GM04504 (cell line): ENCODE data around the gene DLG4.

ENCODE experiments used
- DNase-seq: peaks from one replicate; pipeline ENCODE4 v3.0.0-alpha.2; 2012; ENCODE audit warnings: low read depth

The DLG4 gene

DNA sequence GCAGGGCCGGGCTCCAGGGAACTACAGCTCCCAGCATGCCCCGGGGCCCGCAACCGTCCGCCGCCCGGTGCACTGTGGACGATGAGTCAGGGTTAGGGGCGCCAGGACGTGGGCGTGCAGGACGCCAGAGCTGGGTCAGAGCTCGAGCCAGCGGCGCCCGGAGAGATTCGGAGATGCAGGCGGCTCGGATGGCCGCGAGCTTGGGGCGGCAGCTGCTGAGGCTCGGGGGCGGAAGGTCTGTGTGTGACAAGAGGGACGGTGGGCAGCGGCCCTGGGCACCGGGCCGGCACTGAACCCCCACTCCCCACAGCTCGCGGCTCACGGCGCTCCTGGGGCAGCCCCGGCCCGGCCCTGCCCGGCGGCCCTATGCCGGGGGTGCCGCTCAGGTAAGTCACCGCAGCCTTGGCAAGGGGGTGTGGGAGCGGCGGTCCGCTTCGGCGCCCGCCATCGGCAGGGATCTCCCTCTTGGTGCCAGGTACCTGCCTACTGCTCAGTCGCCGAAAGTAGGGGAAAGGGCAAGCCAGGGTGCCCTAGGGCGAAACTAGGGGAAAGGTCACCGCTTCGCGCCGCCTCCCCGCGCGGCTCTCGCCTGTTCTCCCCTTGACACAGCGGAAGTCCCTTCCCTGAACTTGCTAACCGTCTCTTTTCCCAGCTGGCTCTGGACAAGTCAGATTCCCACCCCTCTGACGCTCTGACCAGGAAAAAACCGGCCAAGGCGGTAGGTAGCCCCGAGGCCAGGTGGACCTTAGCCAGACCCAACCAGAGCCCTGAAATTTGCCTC lies at the start of gene DLG4, which contains the start of gene ACADVL:
Gene DLG4 (minus strand): TSS at position 25 of the 781 bp plus-strand sequence.
Gene ACADVL (plus strand): TSS at position 127 of the 781 bp plus-strand sequence. CDS start 47 bp downstream, at position 174.
- DNase-seq, result peak; percentile 71

DNA sequence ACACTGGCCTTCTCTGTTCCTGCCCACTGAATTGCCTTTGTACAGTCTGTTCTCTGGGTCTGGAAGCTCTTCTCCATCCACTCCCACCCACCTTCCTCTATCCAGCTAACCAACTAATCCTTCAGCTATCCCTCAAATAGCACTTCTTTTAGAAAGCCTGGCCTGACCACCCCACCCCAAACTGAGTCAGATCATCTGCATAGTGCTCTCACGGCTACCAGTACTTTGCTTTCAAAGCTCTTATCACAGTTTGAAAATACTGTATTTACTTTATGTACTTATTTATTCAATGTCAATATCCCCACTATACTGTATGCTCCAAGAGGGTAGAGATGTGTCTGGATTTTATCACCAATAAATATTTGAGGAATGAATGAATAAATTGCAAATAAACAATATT lies 47.1 kb upstream of the DLG4 start:
- no peak for DNase-seq

DNA sequence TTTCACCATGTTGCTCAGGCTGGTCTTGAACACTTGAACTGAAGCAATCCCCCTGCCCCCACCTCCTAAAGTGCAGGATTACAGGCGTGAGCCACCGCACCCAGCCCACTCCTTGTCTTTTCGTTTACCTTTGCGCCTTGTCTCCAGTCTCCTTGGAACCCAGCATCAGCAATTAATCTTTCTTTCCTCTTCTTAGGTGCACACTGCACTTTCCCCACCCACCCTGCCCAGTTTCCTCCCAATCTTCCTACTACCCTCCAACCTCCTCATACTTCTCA lies 44.1 kb upstream of the DLG4 start:
- DNase-seq, result no peak

DNA sequence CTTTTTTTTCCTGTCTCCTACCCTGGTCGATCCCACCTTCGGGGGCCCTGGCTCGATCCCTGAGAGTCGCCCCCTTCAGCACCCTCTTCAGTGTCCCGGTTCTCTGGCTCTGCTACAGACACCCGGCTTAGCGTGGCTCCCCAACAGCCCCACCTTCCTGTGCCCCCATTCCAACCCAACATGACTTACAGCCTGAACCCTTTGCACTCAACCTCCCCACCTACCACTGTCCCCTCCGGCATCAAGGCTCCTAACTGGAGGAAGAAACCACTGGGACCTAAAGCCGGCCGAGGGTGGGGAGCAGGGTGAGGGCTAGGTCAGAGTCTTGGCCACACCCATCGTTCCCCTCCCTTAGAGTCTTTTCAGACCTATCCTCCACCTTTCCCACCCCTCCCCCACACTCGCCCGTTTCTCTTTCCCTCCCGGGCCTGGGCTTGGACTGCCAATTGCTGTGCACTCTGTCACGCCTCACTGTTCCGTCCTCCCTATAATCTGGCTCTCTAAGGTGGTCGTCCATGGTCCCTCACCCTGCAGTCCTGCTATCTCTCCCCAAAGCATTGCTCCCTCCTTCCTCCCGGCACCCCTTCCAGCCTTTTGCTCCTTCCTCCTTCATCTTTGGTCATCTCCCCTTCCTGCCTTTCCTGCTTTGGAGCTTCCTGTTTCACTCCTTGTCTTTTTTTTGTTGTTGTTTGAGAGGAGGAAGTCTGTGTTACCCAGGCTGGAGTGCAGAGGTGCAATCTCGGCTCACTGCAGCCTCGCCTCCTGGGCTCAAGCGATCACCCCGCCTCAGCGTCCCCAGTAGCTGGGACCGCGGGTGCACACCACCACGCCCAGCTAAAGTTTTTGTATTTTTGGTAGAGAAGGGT lies 43.5 kb upstream of the DLG4 start:
- DNase-seq, result no peak

DNA sequence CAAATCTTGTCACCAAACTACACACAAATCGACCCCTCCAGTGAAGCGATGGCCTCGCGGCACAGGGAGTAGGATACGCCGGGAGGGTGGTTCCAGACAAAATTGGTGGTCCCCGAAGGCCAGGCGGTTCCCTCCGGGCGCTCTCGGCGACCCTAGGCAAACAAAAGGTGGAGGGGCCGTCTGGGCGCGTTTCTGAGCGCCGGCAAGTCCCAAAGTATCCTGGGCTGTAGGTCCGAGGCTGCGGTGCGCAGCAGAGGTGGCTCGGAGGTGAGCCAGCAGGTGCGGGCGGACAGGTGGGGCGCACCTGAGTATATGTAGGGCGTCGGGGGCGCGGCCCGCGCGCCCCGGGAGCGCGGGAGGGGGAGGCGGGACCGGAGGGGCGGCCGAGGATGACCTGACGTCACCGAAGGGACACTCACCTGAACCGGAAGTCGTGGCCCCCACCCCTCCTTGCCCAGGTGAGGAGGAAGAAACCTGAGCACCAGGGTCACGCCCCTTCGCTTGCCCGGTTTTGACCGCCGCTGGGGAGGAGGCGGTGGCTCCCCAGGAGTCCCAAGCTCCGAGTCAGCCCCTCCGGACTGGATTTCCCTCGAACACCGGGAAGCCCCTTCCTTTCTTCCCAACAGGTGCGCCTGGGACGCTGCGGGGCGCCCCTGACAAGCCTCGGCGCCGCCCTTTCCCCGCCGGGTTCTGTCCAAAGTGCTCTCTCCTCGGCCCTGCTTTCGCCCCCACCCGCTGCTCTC lies 42.7 kb upstream of the DLG4 start, which contains the start of gene CLDN7:
Gene CLDN7 (minus strand): TSS at position 287 of the 743 bp plus-strand sequence. CDS start 435 bp downstream, outside the sequence.
- no peak for DNase-seq

DNA sequence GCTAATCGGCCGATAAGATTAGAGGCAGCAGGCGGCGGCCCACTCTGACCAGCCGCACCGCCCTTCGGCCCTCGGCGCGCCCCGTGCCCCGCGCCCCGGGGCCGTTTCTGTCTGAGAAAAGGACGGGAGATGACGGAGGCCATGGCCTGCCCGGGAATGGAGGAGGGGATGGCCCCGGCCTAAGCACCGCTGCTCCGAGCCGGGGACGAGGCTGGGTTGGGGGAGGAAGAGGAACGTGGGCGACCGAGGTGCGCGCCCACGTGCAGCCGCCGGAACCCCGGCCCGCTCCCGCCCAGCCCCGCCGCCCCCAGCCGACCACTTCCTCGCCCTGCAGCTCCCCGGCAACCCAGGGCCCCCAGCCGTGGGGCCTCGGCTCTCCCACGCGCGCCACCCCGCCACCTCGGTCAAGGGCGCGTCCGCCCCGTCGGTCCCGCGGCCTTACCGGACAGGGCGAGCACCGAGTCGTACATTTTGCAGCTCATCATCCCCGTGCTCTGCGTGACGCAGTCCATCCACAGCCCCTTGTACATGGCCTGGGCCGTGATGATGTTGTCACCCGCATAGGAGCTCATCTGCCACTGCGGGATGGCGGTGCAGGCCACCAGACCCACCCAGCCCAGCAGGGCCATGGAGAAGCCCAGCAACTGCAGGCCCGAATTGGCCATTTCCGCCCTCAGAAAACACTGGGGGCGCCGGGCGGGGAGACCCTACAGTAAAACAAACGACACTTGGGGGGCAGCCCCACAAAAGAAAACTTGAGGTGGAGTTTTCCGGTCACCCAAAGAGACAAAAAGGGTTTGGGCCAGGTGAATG lies 41.9 kb upstream of the DLG4 start:
- no peak for DNase-seq

DNA sequence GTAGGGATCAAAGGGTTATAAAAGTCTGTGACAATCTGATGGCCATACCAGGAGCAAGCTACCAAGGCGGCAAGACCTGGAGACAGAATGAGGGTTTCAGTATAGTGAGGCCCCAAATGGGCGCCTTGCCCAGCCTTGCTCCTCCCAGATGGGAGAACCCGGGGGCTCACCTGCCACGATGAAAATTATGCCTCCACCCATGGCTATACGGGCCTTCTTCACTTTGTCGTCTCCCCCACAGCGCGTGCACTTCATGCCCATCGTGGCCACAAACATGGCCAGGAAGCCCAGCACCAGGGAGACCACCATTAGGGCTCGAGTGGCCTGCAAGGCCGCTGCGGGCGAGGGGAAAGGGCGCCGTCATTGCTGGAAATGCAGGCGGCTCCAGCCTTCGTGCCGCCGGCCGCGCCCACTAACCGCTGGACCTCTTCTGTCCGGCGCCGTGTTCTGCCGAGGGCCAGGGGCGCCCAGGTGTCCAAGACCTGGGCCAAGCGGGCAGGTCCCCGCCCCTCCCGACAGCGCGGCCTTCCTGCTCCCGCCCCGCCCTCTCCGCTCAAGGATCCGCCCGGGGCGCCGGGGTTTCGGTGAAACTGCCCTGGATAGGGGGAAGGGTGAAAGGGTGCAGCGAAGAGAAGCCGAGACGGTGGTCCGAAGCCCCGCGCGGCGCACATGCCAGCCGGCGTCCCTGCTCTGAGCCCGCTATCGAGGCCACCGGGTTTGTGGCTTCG lies 41.2 kb upstream of the DLG4 start:
- no peak for DNase-seq

DNA sequence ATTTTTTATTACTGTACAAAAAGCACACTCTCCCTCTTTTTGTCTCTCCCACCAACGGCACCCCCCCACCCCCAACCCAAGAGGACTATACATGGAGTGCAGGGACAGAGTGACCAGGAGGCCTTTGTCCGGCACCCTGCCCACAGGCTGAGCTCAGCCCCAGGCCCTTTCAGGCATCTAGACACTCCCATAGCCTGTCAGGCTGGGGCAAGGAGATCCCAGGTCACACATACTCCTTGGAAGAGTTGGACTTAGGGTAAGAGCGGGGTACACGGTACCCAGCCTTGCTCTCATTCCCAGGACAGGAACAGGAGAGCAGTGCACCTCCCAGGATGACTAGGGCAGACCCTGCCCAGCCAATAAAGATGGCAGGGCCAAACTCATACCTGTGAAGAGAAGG lies 40.5 kb upstream of the DLG4 start:
- no peak for DNase-seq

DNA sequence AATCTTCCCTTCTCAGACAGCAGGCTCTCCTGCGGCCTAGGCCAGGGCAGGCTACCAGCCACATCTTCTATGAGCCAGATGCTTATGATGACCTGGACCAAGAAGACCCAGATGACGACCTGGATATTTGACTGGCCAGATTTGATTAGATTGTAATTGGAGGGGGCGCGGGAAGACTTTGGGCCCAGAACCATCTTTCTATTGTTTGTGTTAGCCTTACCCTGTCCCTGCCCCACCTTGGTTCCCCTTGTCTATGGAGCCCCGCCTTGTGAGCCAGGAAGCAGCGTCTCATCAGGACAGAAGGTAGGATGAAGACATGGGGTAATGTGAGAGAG lies 39.9 kb upstream of the DLG4 start:
- DNase-seq, result no peak

DNA sequence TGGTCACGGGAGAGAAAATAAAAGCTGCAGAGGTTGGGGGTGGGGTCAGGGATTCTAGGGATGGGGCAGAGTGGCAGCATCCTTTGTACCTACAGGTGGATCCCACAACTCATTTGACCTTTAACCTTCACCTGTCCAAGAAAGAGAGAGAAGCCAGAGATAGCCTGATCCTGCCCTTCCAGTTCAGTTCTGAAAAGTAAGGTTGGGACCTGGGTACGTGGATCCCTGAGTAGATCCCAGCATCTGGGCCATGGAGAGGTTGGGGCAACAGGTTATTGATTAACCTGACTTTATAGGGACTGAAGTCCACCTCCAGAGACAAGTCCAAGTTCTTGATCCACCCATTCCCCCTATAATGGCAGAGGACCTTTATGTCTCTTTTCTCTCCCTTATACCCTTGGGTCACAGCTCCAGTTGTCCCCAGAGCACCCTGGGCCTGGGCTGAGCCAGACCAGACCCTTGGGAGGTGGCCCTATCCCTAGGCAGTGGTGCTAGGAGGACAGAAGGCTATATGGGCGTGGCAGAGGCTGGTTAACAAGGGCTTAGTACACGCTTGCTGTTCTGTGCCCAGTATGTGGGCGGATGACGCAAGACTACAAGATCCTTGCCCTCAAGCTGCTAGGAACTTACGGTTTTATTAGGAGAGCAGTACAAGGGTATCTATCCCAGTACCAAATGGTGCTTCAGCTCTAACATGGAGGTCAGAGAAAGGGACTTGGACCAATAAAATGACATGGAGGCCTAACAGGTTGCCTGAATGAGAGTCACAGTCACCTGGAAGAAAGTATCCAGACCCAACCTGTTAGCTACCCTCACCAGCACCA lies 39.3 kb upstream of the DLG4 start:
- DNase-seq, result no peak

DNA sequence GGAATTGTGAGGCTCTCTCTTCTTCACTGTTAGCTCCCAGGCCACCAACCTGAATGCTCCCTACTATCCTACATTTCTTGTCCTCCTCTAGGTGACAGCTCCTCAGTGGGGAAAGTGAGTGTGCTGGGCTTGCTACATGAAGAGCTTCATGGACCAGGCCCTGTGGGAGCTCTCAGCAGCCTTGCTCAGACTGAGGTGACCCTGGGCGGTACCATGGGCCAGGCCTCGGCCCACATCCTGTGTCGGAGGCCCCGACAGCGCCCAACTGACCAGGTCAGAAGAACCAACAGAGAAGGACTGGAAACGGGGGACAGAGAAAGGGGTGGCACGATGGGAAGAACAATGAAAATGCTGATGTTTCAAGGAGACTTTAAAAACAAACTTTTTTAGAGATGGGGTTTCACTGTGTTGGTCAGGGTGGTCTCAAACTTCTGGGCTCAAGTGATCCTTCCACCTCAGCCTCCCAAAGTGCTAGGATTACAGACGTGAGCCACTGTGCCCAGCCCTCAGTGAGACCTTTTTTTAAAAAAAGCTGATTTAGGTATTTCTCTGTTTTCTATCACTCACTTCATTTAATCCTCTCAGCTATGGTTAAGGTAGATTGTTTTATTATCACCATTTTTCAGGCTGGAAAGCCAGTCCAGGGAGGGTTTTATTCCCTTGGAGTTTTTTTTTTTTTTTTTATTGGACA lies 37.3 kb upstream of the DLG4 start:
- no peak for DNase-seq

DNA sequence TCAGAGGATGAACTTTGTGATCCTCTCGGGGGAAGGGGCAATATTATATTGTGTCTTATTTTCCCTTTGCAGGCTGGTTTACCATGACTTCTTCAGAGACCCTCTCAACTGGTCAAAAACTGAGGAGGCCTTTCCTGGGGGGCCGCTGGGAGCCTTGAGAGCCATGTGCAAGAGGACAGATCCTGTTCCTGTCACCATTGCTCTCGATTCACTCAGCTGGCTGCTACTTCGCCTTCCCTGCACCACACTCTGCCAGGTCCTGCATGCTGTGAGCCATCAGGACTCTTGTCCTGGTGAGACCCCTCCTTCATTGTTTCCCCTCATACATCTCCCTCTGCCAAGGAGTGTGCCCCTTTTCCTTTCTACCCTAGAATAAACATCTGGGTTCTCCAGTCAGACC lies 34.9 kb upstream of the DLG4 start:
- DNase-seq, result no peak

DNA sequence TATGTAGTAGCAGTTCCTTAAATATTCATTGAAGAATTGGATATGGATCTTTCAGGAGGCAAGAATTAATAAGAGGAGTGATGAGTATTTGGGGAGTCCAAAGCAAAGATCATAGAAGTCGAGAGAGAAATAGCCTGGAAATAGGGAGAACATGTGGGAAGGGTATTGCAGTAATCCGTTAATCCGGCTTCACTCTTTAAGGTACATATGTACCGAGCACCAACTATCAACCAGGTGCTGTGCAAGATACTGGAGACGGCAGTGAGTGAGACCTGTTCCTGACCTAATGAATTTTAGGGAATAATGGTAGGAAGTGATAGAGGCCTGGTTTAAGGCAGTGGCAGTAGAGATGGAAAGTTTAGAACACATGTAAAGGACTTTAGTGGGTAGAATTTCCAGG lies 33.4 kb upstream of the DLG4 start:
- no peak for DNase-seq

DNA sequence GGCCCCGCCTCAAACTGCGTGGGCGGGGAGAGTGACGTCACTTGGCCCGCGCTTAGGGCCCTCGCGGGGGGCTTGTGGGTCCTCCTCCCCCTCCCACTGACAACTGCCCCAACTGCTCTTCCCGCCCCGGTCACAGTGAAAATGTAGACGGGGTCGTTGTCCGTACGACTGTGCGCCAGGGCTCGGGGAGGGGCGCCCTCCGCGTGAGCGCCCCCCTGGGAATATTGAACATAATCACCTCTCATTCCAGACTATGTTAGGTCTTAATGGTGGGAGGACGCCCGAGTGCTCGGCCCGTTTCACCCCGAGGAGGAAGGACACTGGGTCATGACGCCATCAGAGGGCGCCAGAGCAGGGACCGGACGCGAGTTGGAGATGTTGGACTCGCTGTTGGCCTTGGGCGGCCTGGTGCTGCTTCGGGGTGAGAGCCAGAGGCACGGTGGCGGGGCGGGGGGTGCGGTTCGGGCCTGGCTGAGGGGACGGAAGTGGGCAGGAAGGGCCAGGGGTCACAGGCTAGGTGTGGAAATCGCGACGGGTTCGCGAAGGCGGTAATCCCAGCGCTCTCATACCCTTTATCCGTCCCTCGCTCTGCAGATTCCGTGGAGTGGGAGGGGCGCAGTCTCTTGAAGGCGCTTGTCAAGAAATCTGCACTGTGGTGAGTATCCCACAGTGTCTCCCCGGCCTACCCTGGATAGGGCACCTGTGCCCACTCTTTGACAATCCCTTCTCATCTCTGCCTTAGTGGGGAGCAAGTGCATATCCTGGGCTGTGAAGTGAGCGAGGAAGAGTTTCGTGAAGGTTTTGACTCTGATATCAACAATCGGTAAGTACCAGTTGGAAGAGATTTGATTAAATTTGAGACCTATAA lies 32.8 kb upstream of the DLG4 start, which contains the start of gene ELP5:
Gene ELP5 (plus strand): TSS at position 40 of the 868 bp plus-strand sequence. CDS start 336 bp downstream, at position 376.
- DNase-seq, result peak; percentile 86

DNA sequence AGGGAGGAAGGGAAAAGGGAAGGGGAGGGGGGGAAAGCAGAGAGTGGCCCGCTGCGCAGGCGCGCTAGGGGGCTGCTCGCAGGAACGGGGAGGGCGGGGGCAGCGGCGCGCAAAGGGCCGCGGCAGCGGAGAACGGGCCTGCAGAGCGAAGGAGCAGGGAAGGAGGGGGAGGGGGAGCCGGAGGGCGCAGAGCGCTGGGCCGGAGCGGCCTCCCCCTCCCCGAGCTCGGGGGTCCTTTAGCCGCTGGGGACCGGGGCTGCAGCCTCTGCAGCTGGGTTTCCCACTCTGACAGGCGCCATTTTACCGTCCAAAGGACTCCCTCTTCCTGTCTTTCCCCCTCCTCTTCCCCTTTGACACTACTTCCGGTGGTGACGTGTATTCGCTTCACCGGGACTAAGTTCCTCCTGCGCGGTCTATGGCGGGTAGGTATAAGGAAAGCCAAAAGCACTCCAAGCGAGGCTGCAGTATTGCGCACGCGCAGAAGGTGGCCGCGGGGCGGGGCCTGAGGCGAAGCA lies 32.1 kb upstream of the DLG4 start, which contains the start of gene CTDNEP1:
Gene CTDNEP1 (minus strand): TSS at position 74 of the 515 bp plus-strand sequence. CDS start 438 bp downstream, outside the sequence.
- peak; percentile 100 for DNase-seq

DNA sequence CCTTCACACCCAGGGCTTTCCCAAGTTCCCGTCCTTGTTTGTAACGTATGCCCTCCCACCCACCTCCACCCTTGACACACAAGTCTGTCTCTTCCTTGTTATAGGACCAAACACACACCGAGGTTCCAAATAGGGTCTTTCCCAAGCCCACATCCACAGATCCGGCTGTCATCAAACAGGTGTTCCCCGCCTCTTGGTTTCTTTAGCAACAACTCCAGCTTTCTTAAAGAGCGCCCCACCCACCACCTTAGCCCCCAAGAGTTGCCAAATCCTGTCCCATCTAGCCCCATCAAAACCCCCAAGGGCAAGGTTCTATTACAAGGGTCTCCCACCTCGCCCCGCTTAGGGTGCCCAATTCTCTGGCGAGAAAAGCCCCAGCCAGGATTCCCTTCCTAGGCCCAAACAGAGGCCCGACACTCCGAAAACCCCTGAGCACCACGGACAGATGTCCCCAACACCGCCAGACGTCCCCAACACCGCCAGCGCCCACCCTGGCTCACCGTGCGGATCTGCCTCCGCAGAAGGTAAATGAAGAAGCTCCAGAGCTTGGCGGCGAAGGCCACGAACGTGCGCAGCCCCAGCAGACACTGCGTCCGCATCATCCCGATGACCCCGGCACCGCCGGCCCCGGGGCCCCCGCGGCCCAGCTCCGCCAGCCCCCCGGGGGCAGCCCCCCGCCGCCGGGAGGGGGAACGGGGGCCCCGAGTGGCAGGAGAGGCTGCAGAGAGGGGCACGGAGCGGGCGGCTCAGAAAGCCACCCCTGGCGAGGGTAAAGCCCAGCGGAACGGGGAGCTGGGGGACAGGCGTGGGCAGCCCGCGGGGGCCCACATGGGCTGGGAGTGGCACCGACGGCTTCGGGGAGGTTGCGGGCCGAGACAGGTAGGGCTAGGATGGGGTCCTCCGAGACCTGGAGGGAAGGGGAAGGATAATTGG lies 31.3 kb upstream of the DLG4 start:
- DNase-seq, result no peak

DNA sequence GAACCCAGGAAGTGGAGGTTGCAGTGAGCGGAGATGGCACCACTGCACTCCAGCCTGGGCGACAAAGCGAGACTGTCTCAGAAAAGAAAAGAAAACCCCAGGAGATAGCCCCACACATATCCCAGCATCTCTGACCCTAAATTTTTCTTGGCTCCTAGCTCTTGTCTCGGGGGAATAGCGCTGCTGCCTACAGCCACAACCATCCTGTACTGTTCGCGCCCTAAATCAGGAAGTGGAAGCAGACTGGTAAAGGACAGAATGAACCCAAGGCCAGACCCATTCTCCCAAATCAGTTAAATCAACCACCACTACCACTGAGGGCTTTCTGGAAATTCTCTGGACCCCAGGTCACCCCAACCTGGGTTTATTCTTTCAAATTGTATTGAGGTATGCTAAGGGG lies 30.2 kb upstream of the DLG4 start:
- DNase-seq, result no peak
